ENCODE measurements around the gene AKAP8L. TPM values are rescaled to one million over a fixed set of nuclear protein-coding genes. Genes with fewer than 3 reads are reported as not detected.

AKAP8L gene
- total and polyA plus RNA-seq, 2 of the 8 experiments (the other 6 are each of a cell fraction or from before 2014, with no cell fraction given), result 75.1 to 138 TPM

GRCh38 chr19:15427350-15427700 is 8.5 kb upstream of the AKAP8L start (continued):
- TF ChIP-seq SP1 (IDR thresholded peaks at IDR 0.05; ENCODE audit: low read depth, low read length), result no peak
- TF ChIP-seq ATF3 (IDR thresholded peaks at IDR 0.05; ENCODE audit: insufficient read depth, low read depth, low read length), result no peak
- no peak for TF ChIP-seq NANOG (IDR thresholded peaks at IDR 0.05; ENCODE audit: insufficient read depth, low read depth, low read length, poor library complexity, severe bottlenecking)
- no peak for TF ChIP-seq JUND (IDR thresholded peaks at IDR 0.05; ENCODE audit: low read length)
- no peak for TF ChIP-seq JUN (IDR thresholded peaks at IDR 0.05; ENCODE audit: low read depth, low read length)
- TF ChIP-seq GTF2F1 (IDR thresholded peaks at IDR 0.05; ENCODE audit: borderline replicate concordance, low read depth, low read length), result no peak
- TF ChIP-seq ASH2L (IDR thresholded peaks at IDR 0.05; ENCODE audit: low read length), result no peak
- TF ChIP-seq HDAC2 (IDR thresholded peaks at IDR 0.05; ENCODE audit: borderline replicate concordance in 1 of 2, low read depth in 2 of 2, low read length in 2 of 2), result no peak
- no peak for TF ChIP-seq USF2 (IDR thresholded peaks at IDR 0.05; ENCODE audit: low read length)

Data from H1 (cell line).